Liver (tissue), 9 donors: ENCODE results near the gene MIER3. TPM values are rescaled to one million over a fixed set of nuclear protein-coding genes. Genes with fewer than 3 reads are reported as not detected.
A peak's percentile ranks its signal among the peaks of the same experiment; 100 is the strongest.

ENCODE experiments used
- DNase-seq: peaks from one replicate; pipeline ENCODE4 v3.0.0-alpha.2; 2017; ENCODE audit warnings: low spot score
- H3K27ac ChIP-seq, 2 donors: one replicate each; pipeline ENCODE4 v1.7.0; 2013; ENCODE audit warnings: inconsistent platforms in 2 of 2, low read length in 2 of 2, control low read depth in 1 of 2, low read depth in 1 of 2, mild to moderate bottlenecking in 1 of 2
- H3K27me3 ChIP-seq, 4 donors: one replicate each; pipeline versions ENCODE4 v1.6.1 to v1.7.0; 2013; ENCODE audit warnings: low read length in 3 of 4, inconsistent platforms in 1 of 4, mild to moderate bottlenecking in 1 of 4, moderate library complexity in 1 of 4; ENCODE audit not compliant: control insufficient read depth in 4 of 4, insufficient read depth in 4 of 4
- H3K36me3 ChIP-seq, 4 donors: one replicate each; pipeline versions ENCODE4 v1.6.1 to v1.7.0; 2013; ENCODE audit warnings: low read length in 3 of 4, mild to moderate bottlenecking in 3 of 4, low read depth in 1 of 4, moderate library complexity in 1 of 4; ENCODE audit not compliant: control insufficient read depth in 4 of 4, insufficient read depth in 3 of 4
- H3K4me1 ChIP-seq, 4 donors: one replicate each; pipeline versions ENCODE4 v1.6.1 to v1.7.0; 2013; ENCODE audit warnings: low read length in 3 of 4, mild to moderate bottlenecking in 3 of 4, moderate library complexity in 1 of 4; ENCODE audit not compliant: control insufficient read depth in 4 of 4, insufficient read depth in 4 of 4
- H3K4me3 ChIP-seq, 3 donors: one replicate each; pipeline versions ENCODE4 v1.6.1 to v1.7.0; 2013; ENCODE audit warnings: low read length in 3 of 3, control low read depth in 1 of 3, low read depth in 1 of 3, mild to moderate bottlenecking in 1 of 3
- H3K9ac ChIP-seq, 2 donors: one replicate each; pipeline ENCODE4 v1.7.0; 2013; ENCODE audit warnings: low read length in 2 of 2, mild to moderate bottlenecking in 2 of 2, moderate library complexity in 2 of 2, control low read depth in 1 of 2, low read depth in 1 of 2
- H3K9me3 ChIP-seq, 4 donors: one replicate each; pipeline versions ENCODE4 v1.6.1 to v1.7.0; 2013; ENCODE audit warnings: low read length in 3 of 4; ENCODE audit not compliant: control insufficient read depth in 4 of 4
- EGR1 ChIP-seq, 2 donors: IDR thresholded peaks; 2 replicates each; pipeline ENCODE4 v1.6.1; 2016 to 2018; ENCODE audit warnings: antibody characterized with exemption in 2 of 2, low read depth in 2 of 2
- FOXA1 ChIP-seq: IDR thresholded peaks from 2 replicates; pipeline ENCODE4 v1.6.1; 2016; ENCODE audit warnings: antibody characterized with exemption
- FOXA2 ChIP-seq: IDR thresholded peaks from 2 replicates; pipeline ENCODE4 v1.6.1; 2016; ENCODE audit warnings: antibody characterized with exemption
- GABPA ChIP-seq, 2 donors: IDR thresholded peaks in 1 of 2; conservative IDR thresholded peaks in 1 of 2; 2 replicates each; pipeline ENCODE4 v1.6.1; 2016; ENCODE audit warnings: antibody characterized with exemption in 2 of 2, mild to moderate bottlenecking in 1 of 2, moderate library complexity in 1 of 2
- HNF4A ChIP-seq, 2 donors: conservative IDR thresholded peaks; 2 replicates each; pipeline ENCODE4 v1.6.1; 2016; ENCODE audit warnings: antibody characterized with exemption in 2 of 2, mild to moderate bottlenecking in 2 of 2
- HNF4G ChIP-seq: IDR thresholded peaks from 2 replicates; pipeline ENCODE4 v1.6.1; 2016; ENCODE audit warnings: antibody characterized with exemption
- JUND ChIP-seq, 2 donors: IDR thresholded peaks; 2 replicates each; pipeline ENCODE4 v1.6.1; 2016; ENCODE audit warnings: antibody characterized with exemption in 2 of 2
- NR2F2 ChIP-seq: IDR thresholded peaks from 2 replicates; pipeline ENCODE4 v1.6.1; 2016; ENCODE audit warnings: antibody characterized with exemption
- RAD21 ChIP-seq, 2 donors: IDR thresholded peaks; 2 replicates each; pipeline ENCODE4 v1.6.1; 2016; ENCODE audit warnings: antibody characterized with exemption in 2 of 2, mild to moderate bottlenecking in 2 of 2
- RXRA ChIP-seq, 2 donors: IDR thresholded peaks; 2 replicates each; pipeline ENCODE4 v1.6.1; 2017 to 2018; ENCODE audit warnings: antibody characterized with exemption in 2 of 2, mild to moderate bottlenecking in 1 of 2
- SP1 ChIP-seq: IDR thresholded peaks from 2 replicates; pipeline ENCODE4 v1.6.1; 2018; ENCODE audit warnings: antibody characterized with exemption, mild to moderate bottlenecking
- TAF1 ChIP-seq: conservative IDR thresholded peaks from 2 replicates; pipeline ENCODE4 v1.6.1; 2016; ENCODE audit warnings: antibody characterized with exemption, mild to moderate bottlenecking
- YY1 ChIP-seq: IDR thresholded peaks from 2 replicates; pipeline ENCODE4 v1.6.1; 2016; ENCODE audit warnings: antibody characterized with exemption, mild to moderate bottlenecking
- WGBS: extraction: QIAGEN DNeasy Blood & Tissue Kit; methylation state at CpG from one replicate; pipeline ENCODE4 v1.1.7; 2013; 5-methylcytosine and 5-hydroxymethylcytosine counted together
- polyA plus RNA-seq, 2 donors: library from polyadenylated mRNA; stranded (reverse) in 1 of 2; unstranded in 1 of 2; fragments of 200-250 nt in 1 of 2; fragments of >200 nt in 1 of 2; fragmentation: Nextera tagmentation in 1 of 2; extraction: Ambion mirVana in 1 of 2; gene quantifications; one replicate each; pipeline versions ENCODE4 v1.2.1 to v1.2.3, GENCODE V29; 2013 to 2015
- total RNA-seq, 2 donors: library from RNA; depleted of rRNA; stranded (reverse); fragments of >200 nt; gene quantifications; one replicate each; pipeline ENCODE4 v1.2.3, GENCODE V29; 2014
- TF ChIP-seq, protein P1 (sequence below): IDR thresholded peaks from 2 replicates; pipeline ENCODE4 v1.6.1; 2016; ENCODE audit warnings: antibody characterized with exemption
- TF ChIP-seq, protein P2 (sequence below): fragments of 150-350 bp; IDR thresholded peaks from 2 replicates; pipeline ENCODE4 v1.5.1; 2017; ENCODE audit warnings: improper control_type of control experiment, low read depth, low read length; ENCODE audit not compliant: missing input control
- TF ChIP-seq, protein P3 (sequence below): IDR thresholded peaks from 2 replicates; pipeline ENCODE4 v1.6.1; 2016; ENCODE audit warnings: antibody characterized with exemption
- TF ChIP-seq, protein P4 (sequence below): IDR thresholded peaks from 2 replicates; pipeline ENCODE4 v1.6.1; 2016; ENCODE audit warnings: antibody characterized with exemption, mild to moderate bottlenecking
- TF ChIP-seq, protein P5 (sequence below): IDR thresholded peaks from 2 replicates; pipeline ENCODE4 v1.6.1; 2016; ENCODE audit warnings: antibody characterized with exemption
- donor health status: healthy.
- donor health status: healthy.
- donor health status: healthy.
- donor health status: healthy.
- donor health status: healthy.

The MIER3 gene
- total and polyA plus RNA-seq, 4 donors: 4.1 to 15.5 (median 8.1) TPM

DNA sequence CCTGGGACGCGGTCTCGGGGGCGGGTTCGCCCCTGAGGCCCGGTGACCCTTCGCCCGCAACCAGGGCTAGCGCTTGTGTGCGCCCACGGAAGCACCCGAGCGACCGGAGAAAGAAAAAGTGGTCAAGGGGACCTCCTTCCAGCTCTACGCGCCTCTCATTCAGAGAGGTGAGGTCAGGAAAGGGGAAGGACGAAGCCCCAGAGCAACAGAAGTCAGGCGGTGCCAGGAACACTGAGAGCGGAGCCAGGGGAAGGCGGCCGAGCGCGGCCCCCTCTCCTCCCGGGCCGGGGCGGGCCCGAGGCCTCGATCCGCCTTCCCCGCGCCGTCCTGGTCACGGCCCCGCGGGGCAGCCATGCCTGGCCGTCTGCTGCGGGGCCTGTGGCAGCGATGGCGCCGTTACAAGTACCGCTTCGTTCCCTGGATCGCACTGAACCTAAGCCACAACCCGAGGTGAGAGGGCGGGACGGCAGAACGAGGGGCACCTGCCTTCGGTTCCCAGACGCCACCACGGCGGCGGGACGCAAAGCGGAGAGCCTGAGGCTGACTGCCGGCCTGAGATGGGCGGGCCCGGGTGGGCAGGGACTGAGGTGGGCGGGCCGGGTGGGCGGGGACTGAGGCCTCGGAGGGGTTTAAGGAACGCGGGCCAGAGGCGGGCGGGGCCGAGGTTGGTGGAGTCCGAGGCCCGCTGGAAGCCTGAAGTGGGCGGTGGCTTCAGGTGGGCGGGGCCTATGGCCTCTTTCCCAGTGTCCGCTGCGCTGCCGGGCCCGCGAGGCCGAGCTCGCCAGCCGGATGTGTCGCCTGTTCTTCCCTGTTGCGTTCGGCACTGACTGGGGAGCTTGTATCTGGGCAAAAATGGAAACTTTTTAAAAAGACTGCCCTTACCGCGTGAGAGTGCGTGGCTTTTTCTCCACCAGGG lies 42.4 kb downstream of the MIER3 start, which contains the start of gene SETD9:
Gene SETD9, plus strand, starts transcription at position 303 of the 916 bp plus-strand sequence. Its CDS starts 50 bp downstream, at position 353.
- Histone ChIP-seq H3K36me3 (no peaks in the 10 kb centered on the region), H3K4me3 (peak within 1 kb of the TSS; percentile 79 to 88 (median 88)), H3K27me3 (no peaks in the 10 kb centered on the region), H3K4me1 (peaks cover 2 to 21% (median 6%) of the 10 kb centered on the region in 4 donors), H3K9me3 (no peaks in the 10 kb centered on the region), H3K9ac (peak within 1 kb of the TSS; percentile 96 to 97), H3K27ac (peak within 1 kb of the TSS; percentile 97 to 98)
- WGBS: under 1% methylated on average over 84 of the region's 84 CpGs
- TF ChIP-seq TAF1 (peak; percentile 76), NR2F2 (peak; percentile 51), SP1 (peak; percentile 62), FOXA1 (no peak), FOXA2 (no peak), RAD21 (IDR thresholded peaks at IDR 0.05) (no peak), RXRA (IDR thresholded peaks at IDR 0.05) (peak; percentile 26 to 69), JUND (IDR thresholded peaks at IDR 0.05) (no peak), HNF4A (conservative IDR thresholded peaks at IDR 0.05) (no peak), EGR1 (IDR thresholded peaks at IDR 0.05; ENCODE audit: low read depth in 2 of 2) (no peak), HNF4G (no peak), YY1 (peak; percentile 63), GABPA (IDR thresholded peaks at IDR 0.05 in 1 of 2, conservative IDR thresholded peaks at IDR 0.05 in 1 of 2) (peak in 1 of 2 donors; percentile 67)
- TF ChIP-seq, protein P1, sequence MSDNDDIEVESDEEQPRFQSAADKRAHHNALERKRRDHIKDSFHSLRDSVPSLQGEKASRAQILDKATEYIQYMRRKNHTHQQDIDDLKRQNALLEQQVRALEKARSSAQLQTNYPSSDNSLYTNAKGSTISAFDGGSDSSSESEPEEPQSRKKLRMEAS: peak; percentile 61
- TF ChIP-seq, protein P2, sequence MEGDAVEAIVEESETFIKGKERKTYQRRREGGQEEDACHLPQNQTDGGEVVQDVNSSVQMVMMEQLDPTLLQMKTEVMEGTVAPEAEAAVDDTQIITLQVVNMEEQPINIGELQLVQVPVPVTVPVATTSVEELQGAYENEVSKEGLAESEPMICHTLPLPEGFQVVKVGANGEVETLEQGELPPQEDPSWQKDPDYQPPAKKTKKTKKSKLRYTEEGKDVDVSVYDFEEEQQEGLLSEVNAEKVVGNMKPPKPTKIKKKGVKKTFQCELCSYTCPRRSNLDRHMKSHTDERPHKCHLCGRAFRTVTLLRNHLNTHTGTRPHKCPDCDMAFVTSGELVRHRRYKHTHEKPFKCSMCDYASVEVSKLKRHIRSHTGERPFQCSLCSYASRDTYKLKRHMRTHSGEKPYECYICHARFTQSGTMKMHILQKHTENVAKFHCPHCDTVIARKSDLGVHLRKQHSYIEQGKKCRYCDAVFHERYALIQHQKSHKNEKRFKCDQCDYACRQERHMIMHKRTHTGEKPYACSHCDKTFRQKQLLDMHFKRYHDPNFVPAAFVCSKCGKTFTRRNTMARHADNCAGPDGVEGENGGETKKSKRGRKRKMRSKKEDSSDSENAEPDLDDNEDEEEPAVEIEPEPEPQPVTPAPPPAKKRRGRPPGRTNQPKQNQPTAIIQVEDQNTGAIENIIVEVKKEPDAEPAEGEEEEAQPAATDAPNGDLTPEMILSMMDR: no peak
- TF ChIP-seq, protein P3, sequence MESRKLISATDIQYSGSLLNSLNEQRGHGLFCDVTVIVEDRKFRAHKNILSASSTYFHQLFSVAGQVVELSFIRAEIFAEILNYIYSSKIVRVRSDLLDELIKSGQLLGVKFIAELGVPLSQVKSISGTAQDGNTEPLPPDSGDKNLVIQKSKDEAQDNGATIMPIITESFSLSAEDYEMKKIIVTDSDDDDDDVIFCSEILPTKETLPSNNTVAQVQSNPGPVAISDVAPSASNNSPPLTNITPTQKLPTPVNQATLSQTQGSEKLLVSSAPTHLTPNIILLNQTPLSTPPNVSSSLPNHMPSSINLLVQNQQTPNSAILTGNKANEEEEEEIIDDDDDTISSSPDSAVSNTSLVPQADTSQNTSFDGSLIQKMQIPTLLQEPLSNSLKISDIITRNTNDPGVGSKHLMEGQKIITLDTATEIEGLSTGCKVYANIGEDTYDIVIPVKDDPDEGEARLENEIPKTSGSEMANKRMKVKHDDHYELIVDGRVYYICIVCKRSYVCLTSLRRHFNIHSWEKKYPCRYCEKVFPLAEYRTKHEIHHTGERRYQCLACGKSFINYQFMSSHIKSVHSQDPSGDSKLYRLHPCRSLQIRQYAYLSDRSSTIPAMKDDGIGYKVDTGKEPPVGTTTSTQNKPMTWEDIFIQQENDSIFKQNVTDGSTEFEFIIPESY: peak; percentile 41
- TF ChIP-seq, protein P4, sequence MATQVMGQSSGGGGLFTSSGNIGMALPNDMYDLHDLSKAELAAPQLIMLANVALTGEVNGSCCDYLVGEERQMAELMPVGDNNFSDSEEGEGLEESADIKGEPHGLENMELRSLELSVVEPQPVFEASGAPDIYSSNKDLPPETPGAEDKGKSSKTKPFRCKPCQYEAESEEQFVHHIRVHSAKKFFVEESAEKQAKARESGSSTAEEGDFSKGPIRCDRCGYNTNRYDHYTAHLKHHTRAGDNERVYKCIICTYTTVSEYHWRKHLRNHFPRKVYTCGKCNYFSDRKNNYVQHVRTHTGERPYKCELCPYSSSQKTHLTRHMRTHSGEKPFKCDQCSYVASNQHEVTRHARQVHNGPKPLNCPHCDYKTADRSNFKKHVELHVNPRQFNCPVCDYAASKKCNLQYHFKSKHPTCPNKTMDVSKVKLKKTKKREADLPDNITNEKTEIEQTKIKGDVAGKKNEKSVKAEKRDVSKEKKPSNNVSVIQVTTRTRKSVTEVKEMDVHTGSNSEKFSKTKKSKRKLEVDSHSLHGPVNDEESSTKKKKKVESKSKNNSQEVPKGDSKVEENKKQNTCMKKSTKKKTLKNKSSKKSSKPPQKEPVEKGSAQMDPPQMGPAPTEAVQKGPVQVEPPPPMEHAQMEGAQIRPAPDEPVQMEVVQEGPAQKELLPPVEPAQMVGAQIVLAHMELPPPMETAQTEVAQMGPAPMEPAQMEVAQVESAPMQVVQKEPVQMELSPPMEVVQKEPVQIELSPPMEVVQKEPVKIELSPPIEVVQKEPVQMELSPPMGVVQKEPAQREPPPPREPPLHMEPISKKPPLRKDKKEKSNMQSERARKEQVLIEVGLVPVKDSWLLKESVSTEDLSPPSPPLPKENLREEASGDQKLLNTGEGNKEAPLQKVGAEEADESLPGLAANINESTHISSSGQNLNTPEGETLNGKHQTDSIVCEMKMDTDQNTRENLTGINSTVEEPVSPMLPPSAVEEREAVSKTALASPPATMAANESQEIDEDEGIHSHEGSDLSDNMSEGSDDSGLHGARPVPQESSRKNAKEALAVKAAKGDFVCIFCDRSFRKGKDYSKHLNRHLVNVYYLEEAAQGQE: peak; percentile 89
- TF ChIP-seq, protein P5, sequence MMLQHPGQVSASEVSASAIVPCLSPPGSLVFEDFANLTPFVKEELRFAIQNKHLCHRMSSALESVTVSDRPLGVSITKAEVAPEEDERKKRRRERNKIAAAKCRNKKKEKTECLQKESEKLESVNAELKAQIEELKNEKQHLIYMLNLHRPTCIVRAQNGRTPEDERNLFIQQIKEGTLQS: no peak
- DNase-seq: peak; percentile 99
